SK-N-SH treated with all-trans-retinoic acid at 6 μM for 48 hours (cell line): ENCODE measurements around the gene PRDM11.

ENCODE experiments used
- ATAC-seq: fragments of 200-7000 bp; cut with Tn5 transposase; 3 replicates; pipeline ENCODE4 v1.9.1; 2020; ENCODE audit warnings: mild to moderate bottlenecking, moderate library complexity
- ARNTL ChIP-seq: fragments of 450-650 bp; formaldehyde crosslinking; IDR thresholded peaks from 2 replicates; pipeline ENCODE4 v1.5.0; 2020; ENCODE audit warnings: low read depth, mild to moderate bottlenecking, moderate library complexity, borderline replicate concordance
- BACH2 ChIP-seq: fragments of 250-450 bp; sonication (Bioruptor Pico); IDR thresholded peaks from 2 replicates; pipeline ENCODE4 v1.9.0; 2021; ENCODE audit warnings: mild to moderate bottlenecking, borderline replicate concordance
- CSDC2 ChIP-seq: fragments of 250-450 bp; sonication (Bioruptor Pico); IDR thresholded peaks from 2 replicates; pipeline ENCODE4 v1.5.0; 2020; ENCODE audit warnings: mild to moderate bottlenecking, moderate library complexity
- GLIS3 ChIP-seq: fragments of 250-450 bp; sonication (Bioruptor Pico); IDR thresholded peaks from 2 replicates; pipeline ENCODE4 v1.5.0; 2020; ENCODE audit warnings: mild to moderate bottlenecking, moderate library complexity
- ISL1 ChIP-seq: fragments of 250-450 bp; sonication (Bioruptor Pico); IDR thresholded peaks from 2 replicates; pipeline ENCODE4 v2.1.2; 2022; ENCODE audit warnings: mild to moderate bottlenecking, moderate library complexity
- OSR1 ChIP-seq: fragments of 250-450 bp; sonication (Bioruptor Pico); IDR thresholded peaks from 2 replicates; pipeline ENCODE4 v1.8.0; 2022; ENCODE audit warnings: moderate library complexity, mild to moderate bottlenecking, inconsistent platforms
- PATZ1 ChIP-seq: fragments of 250-450 bp; sonication (Bioruptor Pico); IDR thresholded peaks from 2 replicates; pipeline ENCODE4 v1.8.0; 2020; ENCODE audit warnings: mild to moderate bottlenecking, moderate library complexity, borderline replicate concordance
- POU6F1 ChIP-seq: fragments of 250-450 bp; sonication (Bioruptor Pico); IDR thresholded peaks from 2 replicates; pipeline ENCODE4 v1.8.0; 2021; ENCODE audit warnings: low read depth, mild to moderate bottlenecking, moderate library complexity, borderline replicate concordance
- PPARA ChIP-seq: fragments of 250-450 bp; sonication (Bioruptor Pico); IDR thresholded peaks from 2 replicates; pipeline ENCODE4 v1.5.0; 2020; ENCODE audit warnings: mild to moderate bottlenecking, borderline replicate concordance
- RARB ChIP-seq: fragments of 250-450 bp; sonication (Bioruptor Pico); IDR thresholded peaks from 2 replicates; pipeline ENCODE4 v1.8.0; 2021; ENCODE audit warnings: mild to moderate bottlenecking, moderate library complexity
- SNAI2 ChIP-seq: fragments of 250-450 bp; sonication (Bioruptor Pico); IDR thresholded peaks from 2 replicates; pipeline ENCODE4 v1.5.0; 2020; ENCODE audit warnings: mild to moderate bottlenecking, moderate library complexity
- TCF4 ChIP-seq: fragments of 250-450 bp; sonication (Bioruptor Pico); IDR thresholded peaks from 2 replicates; pipeline ENCODE4 v1.8.0; 2021; ENCODE audit warnings: mild to moderate bottlenecking, moderate library complexity, borderline replicate concordance
- TOX ChIP-seq: fragments of 250-450 bp; sonication (Bioruptor Pico); IDR thresholded peaks from 2 replicates; pipeline ENCODE4 v1.8.0; 2021; ENCODE audit warnings: mild to moderate bottlenecking, moderate library complexity, borderline replicate concordance
- ZC3H10 ChIP-seq: fragments of 250-450 bp; sonication (Bioruptor Pico); IDR thresholded peaks from 2 replicates; pipeline ENCODE4 v1.5.1; 2021; ENCODE audit warnings: mild to moderate bottlenecking, moderate library complexity
- ZFP3 ChIP-seq: fragments of 250-450 bp; sonication (Bioruptor Pico); IDR thresholded peaks from 2 replicates; pipeline ENCODE4 v1.5.0; 2020; ENCODE audit warnings: mild to moderate bottlenecking, moderate library complexity
- ZFP30 ChIP-seq: fragments of 450-650 bp; formaldehyde crosslinking; IDR thresholded peaks from 2 replicates; pipeline ENCODE4 v1.5.0; 2022; ENCODE audit warnings: mild to moderate bottlenecking, moderate library complexity
- ZNF565 ChIP-seq: fragments of 450-650 bp; formaldehyde crosslinking; conservative IDR thresholded peaks from 2 replicates; pipeline ENCODE4 v1.5.0; 2020; ENCODE audit warnings: low read depth, mild to moderate bottlenecking, moderate library complexity
- ZNF70 ChIP-seq: fragments of 450-650 bp; formaldehyde crosslinking; IDR thresholded peaks from 2 replicates; pipeline ENCODE4 v1.5.0; 2020; ENCODE audit warnings: mild to moderate bottlenecking, moderate library complexity
- ZNF8 ChIP-seq: fragments of 450-650 bp; formaldehyde crosslinking; IDR thresholded peaks from 2 replicates; pipeline ENCODE4 v1.5.0; 2020; ENCODE audit warnings: mild to moderate bottlenecking, moderate library complexity
- TF ChIP-seq, protein P1 (sequence below): fragments of 250-450 bp; sonication (Bioruptor Pico); IDR thresholded peaks from 2 replicates; pipeline ENCODE4 v1.5.1; 2021; ENCODE audit warnings: mild to moderate bottlenecking, moderate library complexity
- TF ChIP-seq, protein P2 (sequence below): fragments of 250-450 bp; sonication (Bioruptor Pico); IDR thresholded peaks from 2 replicates; pipeline ENCODE4 v1.5.0; 2020; ENCODE audit warnings: mild to moderate bottlenecking, moderate library complexity

The PRDM11 gene

DNA sequence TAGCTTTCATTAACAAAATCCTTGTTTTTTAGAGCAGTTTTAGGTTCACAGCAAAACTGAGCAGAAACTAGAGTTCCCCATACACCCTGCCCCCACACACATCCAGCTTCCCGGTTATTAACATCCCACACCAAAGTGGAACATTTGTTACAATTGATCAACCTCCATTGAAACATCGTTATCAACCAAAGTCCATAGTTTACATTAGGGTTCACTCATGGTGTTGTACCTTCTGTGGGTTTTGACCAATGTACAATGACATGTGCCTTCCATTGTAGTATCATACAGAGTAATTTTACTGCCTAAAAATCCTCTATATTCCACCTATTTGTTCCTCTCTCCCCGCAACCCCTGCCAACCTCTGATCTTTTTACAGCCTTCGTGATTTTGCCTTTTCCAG is 28.5 kb downstream of the PRDM11 start:
- ATAC-seq: no peak
- no peak for TF ChIP-seq ZNF565 (CRISPR knock-in tag)
- TF ChIP-seq ISL1 (CRISPR knock-in tag): no peak

GRCh38 chr11:45176996-45177395 is 30.6 kb downstream of the PRDM11 start:
- no peak for TF ChIP-seq GLIS3 (CRISPR knock-in tag)
- no peak for TF ChIP-seq ARNTL
- no peak for TF ChIP-seq OSR1 (CRISPR knock-in tag)
- no peak for ATAC-seq

DNA sequence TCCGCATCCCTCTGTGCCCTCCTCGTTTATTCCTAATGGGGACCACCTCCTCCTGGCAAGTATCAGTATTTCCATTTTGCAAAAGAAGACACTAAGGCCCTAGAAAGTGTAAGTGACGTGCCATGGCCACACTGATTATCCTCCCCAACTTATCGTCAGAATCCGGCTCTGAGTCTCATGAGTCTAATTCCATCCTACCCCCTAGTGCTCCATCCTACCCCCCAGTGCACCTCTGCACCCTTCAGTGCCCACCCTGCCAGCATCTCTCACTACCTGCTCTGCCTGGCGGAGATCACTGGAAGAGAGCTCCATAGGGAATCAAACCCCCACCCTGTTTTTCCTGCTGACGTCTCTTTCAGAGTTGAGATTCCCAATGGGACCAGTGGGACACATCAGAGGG is 31.8 kb downstream of the PRDM11 start:
- TF ChIP-seq PATZ1 (CRISPR knock-in tag) (no peak), ZNF70 (CRISPR knock-in tag) (no peak), ZNF565 (CRISPR knock-in tag) (no peak), OSR1 (CRISPR knock-in tag) (no peak), GLIS3 (CRISPR knock-in tag) (no peak), ISL1 (CRISPR knock-in tag) (no peak), BACH2 (CRISPR knock-in tag) (no peak), TOX (no peak), ZFP3 (CRISPR knock-in tag) (no peak), TCF4 (CRISPR knock-in tag) (no peak), PPARA (CRISPR knock-in tag) (no peak), ZNF8 (no peak), CSDC2 (CRISPR knock-in tag) (no peak), RARB (CRISPR knock-in tag) (no peak)
- TF ChIP-seq, protein P1, sequence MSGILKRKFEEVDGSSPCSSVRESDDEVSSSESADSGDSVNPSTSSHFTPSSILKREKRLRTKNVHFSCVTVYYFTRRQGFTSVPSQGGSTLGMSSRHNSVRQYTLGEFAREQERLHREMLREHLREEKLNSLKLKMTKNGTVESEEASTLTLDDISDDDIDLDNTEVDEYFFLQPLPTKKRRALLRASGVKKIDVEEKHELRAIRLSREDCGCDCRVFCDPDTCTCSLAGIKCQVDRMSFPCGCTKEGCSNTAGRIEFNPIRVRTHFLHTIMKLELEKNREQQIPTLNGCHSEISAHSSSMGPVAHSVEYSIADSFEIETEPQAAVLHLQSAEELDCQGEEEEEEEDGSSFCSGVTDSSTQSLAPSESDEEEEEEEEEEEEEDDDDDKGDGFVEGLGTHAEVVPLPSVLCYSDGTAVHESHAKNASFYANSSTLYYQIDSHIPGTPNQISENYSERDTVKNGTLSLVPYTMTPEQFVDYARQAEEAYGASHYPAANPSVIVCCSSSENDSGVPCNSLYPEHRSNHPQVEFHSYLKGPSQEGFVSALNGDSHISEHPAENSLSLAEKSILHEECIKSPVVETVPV (CRISPR knock-in tag): no peak
- ATAC-seq: no peak

- TF ChIP-seq TCF4 (CRISPR knock-in tag) (no peak), ZC3H10 (no peak), CSDC2 (CRISPR knock-in tag) (no peak), POU6F1 (CRISPR knock-in tag) (no peak), SNAI2 (CRISPR knock-in tag) (no peak), PATZ1 (CRISPR knock-in tag) (no peak), ARNTL (no peak), RARB (CRISPR knock-in tag) (no peak), PPARA (CRISPR knock-in tag) (no peak), ZFP30 (CRISPR knock-in tag) (no peak)
- TF ChIP-seq, protein P2, sequence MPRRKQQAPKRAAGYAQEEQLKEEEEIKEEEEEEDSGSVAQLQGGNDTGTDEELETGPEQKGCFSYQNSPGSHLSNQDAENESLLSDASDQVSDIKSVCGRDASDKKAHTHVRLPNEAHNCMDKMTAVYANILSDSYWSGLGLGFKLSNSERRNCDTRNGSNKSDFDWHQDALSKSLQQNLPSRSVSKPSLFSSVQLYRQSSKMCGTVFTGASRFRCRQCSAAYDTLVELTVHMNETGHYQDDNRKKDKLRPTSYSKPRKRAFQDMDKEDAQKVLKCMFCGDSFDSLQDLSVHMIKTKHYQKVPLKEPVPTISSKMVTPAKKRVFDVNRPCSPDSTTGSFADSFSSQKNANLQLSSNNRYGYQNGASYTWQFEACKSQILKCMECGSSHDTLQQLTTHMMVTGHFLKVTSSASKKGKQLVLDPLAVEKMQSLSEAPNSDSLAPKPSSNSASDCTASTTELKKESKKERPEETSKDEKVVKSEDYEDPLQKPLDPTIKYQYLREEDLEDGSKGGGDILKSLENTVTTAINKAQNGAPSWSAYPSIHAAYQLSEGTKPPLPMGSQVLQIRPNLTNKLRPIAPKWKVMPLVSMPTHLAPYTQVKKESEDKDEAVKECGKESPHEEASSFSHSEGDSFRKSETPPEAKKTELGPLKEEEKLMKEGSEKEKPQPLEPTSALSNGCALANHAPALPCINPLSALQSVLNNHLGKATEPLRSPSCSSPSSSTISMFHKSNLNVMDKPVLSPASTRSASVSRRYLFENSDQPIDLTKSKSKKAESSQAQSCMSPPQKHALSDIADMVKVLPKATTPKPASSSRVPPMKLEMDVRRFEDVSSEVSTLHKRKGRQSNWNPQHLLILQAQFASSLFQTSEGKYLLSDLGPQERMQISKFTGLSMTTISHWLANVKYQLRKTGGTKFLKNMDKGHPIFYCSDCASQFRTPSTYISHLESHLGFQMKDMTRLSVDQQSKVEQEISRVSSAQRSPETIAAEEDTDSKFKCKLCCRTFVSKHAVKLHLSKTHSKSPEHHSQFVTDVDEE: no peak
- peak; percentile 3; the same call in 1 of the 3 replicates for ATAC-seq
Measured at GRCh38 chr11:45178890-45179671, 32.6 kb downstream of the PRDM11 start.
